DMS53 treated with DMSO at 0.1 percent for 48 hours (cell line): ENCODE measurements around the gene RLN1.
A peak's percentile ranks its signal among the peaks of the same experiment; 100 is the strongest.
"Not testable (repeated sequence)": the region's sequence is repeated elsewhere in the genome, so short reads cannot be mapped to it uniquely, and the experiment has no call there.

Experiments
- DNase-seq: peaks from one replicate; lab custom pipeline; 2025; ENCODE audit not compliant: unreplicated experiment; lab: John Stamatoyannopoulos, UW

The RLN1 gene

GRCh38 chr9:5326187-5326586 lies 13.5 kb downstream of the RLN1 start:
- DNase-seq: no peak

GRCh38 chr9:5321601-5322000 lies 18.1 kb downstream of the RLN1 start:
- DNase-seq: not testable (repeated sequence)

- DNase-seq: no peak
Observed at GRCh38 chr9:5321058-5321457, 18.6 kb downstream of the RLN1 start.

GRCh38 chr9:5316406-5316805 lies 23.3 kb downstream of the RLN1 start:
- DNase-seq: not testable (repeated sequence)

GRCh38 chr9:5315187-5315923 lies 24.3 kb downstream of the RLN1 start:
- DNase-seq: no peak

- no peak for DNase-seq
Observed at GRCh38 chr9:5310851-5311250, 28.8 kb downstream of the RLN1 start.

DNA sequence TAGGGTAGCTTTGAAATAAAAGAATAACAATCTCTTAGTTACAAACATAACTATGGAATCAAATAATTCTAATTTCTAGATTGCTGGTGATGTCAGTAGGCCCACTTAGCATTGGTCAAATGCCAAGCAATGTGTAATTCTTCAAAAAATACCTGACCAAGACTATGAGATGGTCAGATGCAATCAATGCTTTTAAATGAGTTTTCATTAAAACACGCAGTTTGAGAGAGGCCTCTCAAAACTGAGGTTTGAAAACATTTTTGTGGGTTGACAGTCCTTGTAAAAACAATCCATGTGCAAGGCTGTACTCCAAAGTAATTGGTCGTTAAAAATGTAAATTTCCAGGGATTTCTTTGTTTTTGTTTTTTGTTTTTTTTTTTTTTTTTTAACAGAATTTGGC lies 33.9 kb downstream of the RLN1 start:
- no peak for DNase-seq

- DNase-seq: peak; percentile 8
Observed at GRCh38 chr9:5303840-5304795, 35.6 kb downstream of the RLN1 start, which contains the start of gene RLN2. RLN2 (minus strand) TSS chr9:5304716; CDS start chr9:5304580, 136 bp downstream.

- no peak for DNase-seq
Observed at GRCh38 chr9:5301544-5301943, 38.1 kb downstream of the RLN1 start.

DNA sequence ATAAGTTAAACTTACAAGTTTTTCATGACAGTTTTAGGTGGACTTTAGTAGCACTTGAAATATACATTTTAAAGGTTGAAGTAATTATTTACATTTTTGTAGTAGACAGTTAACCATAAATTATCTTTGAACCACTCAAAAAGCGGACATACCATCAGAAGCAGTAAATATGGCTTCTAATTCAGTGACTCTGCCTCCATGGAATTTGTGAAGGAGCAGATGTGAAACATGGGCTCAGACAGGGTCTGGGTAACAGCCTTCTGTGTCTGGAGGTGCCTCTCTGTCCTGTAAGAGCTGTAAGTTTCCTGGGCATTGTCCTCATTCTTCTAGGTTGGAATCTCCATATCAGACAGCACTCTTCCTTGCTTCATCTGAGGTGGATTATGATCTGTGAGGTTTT lies 47.5 kb downstream of the RLN1 start:
- no peak for DNase-seq

- no peak for DNase-seq
Observed at GRCh38 chr9:5288591-5288990, 51.1 kb downstream of the RLN1 start.

DNA sequence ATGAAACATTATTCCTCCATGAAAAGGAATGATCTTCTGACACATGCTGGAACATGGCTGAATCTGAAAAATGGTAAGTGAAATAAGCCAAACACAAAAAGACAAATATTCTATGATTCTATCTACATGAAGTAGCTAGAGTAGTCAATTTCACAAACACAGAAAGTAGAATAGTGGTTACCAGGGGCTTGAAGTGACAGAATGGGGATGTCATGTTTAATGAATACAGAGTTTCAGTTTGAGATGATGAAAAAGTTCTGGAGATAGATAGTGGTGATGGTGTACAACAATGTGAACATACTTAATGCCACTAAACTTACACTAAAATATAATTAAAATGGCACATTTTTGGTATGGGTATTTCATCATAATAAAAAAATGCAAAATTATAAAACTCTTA lies 53.4 kb downstream of the RLN1 start:
- no peak for DNase-seq
